HPDE6-E6E7 (cell line): Measurements from ENCODE around the gene ABCB9.

Experiments used
- DNase-seq: peaks from one replicate; pipeline ENCODE4 v3.0.0; 2011; ENCODE audit warnings: missing footprints; ENCODE audit errors: extremely low spot score

Gene ABCB9

GRCh38 chr12:122981587-122982476 lies 15.6 kb upstream of the ABCB9 start:
- DNase-seq: no peak

GRCh38 chr12:122981036-122981471 lies 14.8 kb upstream of the ABCB9 start:
- DNase-seq: no peak

GRCh38 chr12:122980183-122981035 lies 14.1 kb upstream of the ABCB9 start, which contains the start of gene ARL6IP4:
Gene ARL6IP4, plus strand, starts transcription at chr12:122980681. Its CDS starts 459 bp downstream, at chr12:122981140.
- DNase-seq: peak; percentile 60

- DNase-seq: no peak
Measured at GRCh38 chr12:122979908-122980182, 13.6 kb upstream of the ABCB9 start.

GRCh38 chr12:122979001-122979907 lies 13.0 kb upstream of the ABCB9 start:
- DNase-seq: no peak

GRCh38 chr12:122978507-122978955 lies 12.3 kb upstream of the ABCB9 start:
- DNase-seq: no peak

GRCh38 chr12:122977655-122978392 lies 11.6 kb upstream of the ABCB9 start:
- no peak for DNase-seq

GRCh38 chr12:122977153-122977552 lies 10.9 kb upstream of the ABCB9 start:
- no peak for DNase-seq

GRCh38 chr12:122976648-122976975 lies 10.3 kb upstream of the ABCB9 start:
- DNase-seq: no peak

- no peak for DNase-seq
Measured at GRCh38 chr12:122975790-122976647, 9.8 kb upstream of the ABCB9 start.

GRCh38 chr12:122974892-122975789 lies 8.9 kb upstream of the ABCB9 start, which contains the start of gene OGFOD2:
Gene OGFOD2, plus strand, starts transcription at chr12:122975244. Its CDS starts 8 bp downstream, at chr12:122975252.
- DNase-seq: peak; percentile 89

GRCh38 chr12:122974274-122974891 lies 8.1 kb upstream of the ABCB9 start:
- DNase-seq: peak; percentile 88

GRCh38 chr12:122969676-122970075 lies 3.4 kb upstream of the ABCB9 start:
- no peak for DNase-seq

- no peak for DNase-seq
Measured at GRCh38 chr12:122968104-122968503, 1.8 kb upstream of the ABCB9 start.

- no peak for DNase-seq
Measured at GRCh38 chr12:122966743-122967550, 684 bp upstream of the ABCB9 start.

- DNase-seq: no peak
Measured at GRCh38 chr12:122965321-122965751, 927 bp downstream of the ABCB9 start.

GRCh38 chr12:122964439-122965257 lies 1.6 kb downstream of the ABCB9 start:
- no peak for DNase-seq
